GM19099 (cell line): ENCODE data around the gene EBPL.

Experiments used
- POLR2A ChIP-seq: IDR thresholded peaks from 3 replicates; pipeline ENCODE4 v1.6.1; 2011; ENCODE audit warnings: low read depth; ENCODE audit not compliant: insufficient read length; ENCODE audit errors: extremely low read depth

The EBPL gene

GRCh38 chr13:49683489-49683888, 7.8 kb downstream of the EBPL start:
- TF ChIP-seq POLR2A, result no peak

- TF ChIP-seq POLR2A, result no peak
These were observed 9.3 kb downstream of the EBPL start for GRCh38 chr13:49681842-49682435.

GRCh38 chr13:49679246-49679645, 12.0 kb downstream of the EBPL start:
- TF ChIP-seq POLR2A, result no peak

- no peak for TF ChIP-seq POLR2A
These were observed 12.9 kb downstream of the EBPL start for GRCh38 chr13:49678191-49678914.

- no peak for TF ChIP-seq POLR2A
These were observed 14.5 kb downstream of the EBPL start for GRCh38 chr13:49676581-49677298.

GRCh38 chr13:49670828-49671227, 20.5 kb downstream of the EBPL start:
- no peak for TF ChIP-seq POLR2A

- no peak for TF ChIP-seq POLR2A
These were observed 21.5 kb downstream of the EBPL start for GRCh38 chr13:49669735-49670309.

GRCh38 chr13:49667773-49668172, 23.5 kb downstream of the EBPL start:
- no peak for TF ChIP-seq POLR2A

GRCh38 chr13:49664606-49665005, 26.7 kb downstream of the EBPL start:
- TF ChIP-seq POLR2A, result no peak

- no peak for TF ChIP-seq POLR2A
These were observed 34.0 kb downstream of the EBPL start for GRCh38 chr13:49657241-49657641.

GRCh38 chr13:49655906-49656305, 35.4 kb downstream of the EBPL start:
- TF ChIP-seq POLR2A, result no peak

GRCh38 chr13:49654011-49654410, 37.3 kb downstream of the EBPL start:
- TF ChIP-seq POLR2A, result no peak

- no peak for TF ChIP-seq POLR2A
These were observed 37.8 kb downstream of the EBPL start for GRCh38 chr13:49653478-49653877.

- no peak for TF ChIP-seq POLR2A
These were observed 38.7 kb downstream of the EBPL start for GRCh38 chr13:49652355-49653305.
